ENCODE results near the gene HEMGN.

- no peak for TF ChIP-seq SP1 (IDR thresholded peaks at IDR 0.05)
- no peak for TF ChIP-seq FOXA1 (IDR thresholded peaks at IDR 0.05)
- TF ChIP-seq, protein P1, sequence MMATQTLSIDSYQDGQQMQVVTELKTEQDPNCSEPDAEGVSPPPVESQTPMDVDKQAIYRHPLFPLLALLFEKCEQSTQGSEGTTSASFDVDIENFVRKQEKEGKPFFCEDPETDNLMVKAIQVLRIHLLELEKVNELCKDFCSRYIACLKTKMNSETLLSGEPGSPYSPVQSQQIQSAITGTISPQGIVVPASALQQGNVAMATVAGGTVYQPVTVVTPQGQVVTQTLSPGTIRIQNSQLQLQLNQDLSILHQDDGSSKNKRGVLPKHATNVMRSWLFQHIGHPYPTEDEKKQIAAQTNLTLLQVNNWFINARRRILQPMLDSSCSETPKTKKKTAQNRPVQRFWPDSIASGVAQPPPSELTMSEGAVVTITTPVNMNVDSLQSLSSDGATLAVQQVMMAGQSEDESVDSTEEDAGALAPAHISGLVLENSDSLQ (IDR thresholded peaks at IDR 0.05), result no peak
- no peak for TF ChIP-seq BHLHE40 (IDR thresholded peaks at IDR 0.05; ENCODE audit: borderline replicate concordance)
- TF ChIP-seq ZNF384 (IDR thresholded peaks at IDR 0.05), result no peak
- TF ChIP-seq HDGF (IDR thresholded peaks at IDR 0.05; ENCODE audit: borderline replicate concordance), result no peak
- TF ChIP-seq LEF1 (IDR thresholded peaks at IDR 0.05; ENCODE audit: borderline replicate concordance), result no peak
- no peak for TF ChIP-seq ARNT (IDR thresholded peaks at IDR 0.05)
Measured at GRCh38 chr9:97958812-97959511, 21.0 kb upstream of the HEMGN start.

All from HEK293T (cell line).